Skin of body (tissue), 2 donors: ENCODE results near the gene PAIP1. TPM values are rescaled to one million over a fixed set of nuclear protein-coding genes. Genes with fewer than 3 reads are reported as not detected.
A peak's percentile ranks its signal among the peaks of the same experiment; 100 is the strongest.
"Not testable (repeated sequence)": the region's sequence is repeated elsewhere in the genome, so short reads cannot be mapped to it uniquely, and the experiment has no call there.

Source experiments
- DNase-seq: peaks from one replicate; lab custom pipeline; 2025; lab: John Stamatoyannopoulos, UW
- total RNA-seq: library from RNA; depleted of rRNA; stranded (reverse); fragments of >200 nt; gene quantifications from one replicate; pipeline ENCODE4 v1.2.3, GENCODE V29; 2014

Gene PAIP1, protein sequence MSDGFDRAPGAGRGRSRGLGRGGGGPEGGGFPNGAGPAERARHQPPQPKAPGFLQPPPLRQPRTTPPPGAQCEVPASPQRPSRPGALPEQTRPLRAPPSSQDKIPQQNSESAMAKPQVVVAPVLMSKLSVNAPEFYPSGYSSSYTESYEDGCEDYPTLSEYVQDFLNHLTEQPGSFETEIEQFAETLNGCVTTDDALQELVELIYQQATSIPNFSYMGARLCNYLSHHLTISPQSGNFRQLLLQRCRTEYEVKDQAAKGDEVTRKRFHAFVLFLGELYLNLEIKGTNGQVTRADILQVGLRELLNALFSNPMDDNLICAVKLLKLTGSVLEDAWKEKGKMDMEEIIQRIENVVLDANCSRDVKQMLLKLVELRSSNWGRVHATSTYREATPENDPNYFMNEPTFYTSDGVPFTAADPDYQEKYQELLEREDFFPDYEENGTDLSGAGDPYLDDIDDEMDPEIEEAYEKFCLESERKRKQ
- total RNA-seq, result 58.5 TPM

DNA sequence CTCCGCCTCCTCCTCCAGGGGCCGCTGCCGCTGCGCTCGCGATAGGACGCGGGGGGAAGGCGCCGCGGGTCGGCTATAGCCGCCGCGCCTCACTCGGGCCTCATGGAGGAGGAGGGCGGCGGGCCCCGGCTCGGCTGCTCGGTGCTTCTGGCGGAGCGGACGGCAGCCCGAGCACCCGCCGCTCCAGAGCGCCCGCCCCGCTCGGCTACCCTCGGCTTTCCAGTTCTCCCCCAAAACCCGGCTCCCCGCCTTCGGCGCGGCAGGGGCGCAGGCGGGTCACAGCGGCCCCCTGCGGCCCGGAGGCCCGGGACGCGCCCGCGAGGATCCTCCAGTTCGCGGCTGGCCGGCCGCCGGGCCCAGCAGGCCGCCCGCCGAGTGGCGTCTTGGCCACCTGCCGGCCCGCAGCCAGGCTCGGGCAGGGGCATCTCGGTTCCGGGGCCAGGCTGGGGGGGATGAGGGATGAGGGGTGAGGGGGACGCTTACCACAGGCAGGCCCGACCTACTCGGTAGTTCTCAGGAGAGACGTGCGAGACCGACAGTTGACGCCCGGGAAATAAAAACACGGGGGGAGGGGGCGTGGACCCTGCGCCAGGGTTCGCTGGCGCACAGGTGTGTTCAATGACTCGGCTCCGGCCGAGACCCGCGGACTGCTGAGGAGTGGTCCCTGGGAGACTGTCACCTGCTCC is at the start of gene PAIP1:
Gene PAIP1 (minus strand): TSS at position 221 of the 686 bp plus-strand sequence. CDS start 231 bp downstream, outside the sequence.
- peak; percentile 58 for DNase-seq

DNA sequence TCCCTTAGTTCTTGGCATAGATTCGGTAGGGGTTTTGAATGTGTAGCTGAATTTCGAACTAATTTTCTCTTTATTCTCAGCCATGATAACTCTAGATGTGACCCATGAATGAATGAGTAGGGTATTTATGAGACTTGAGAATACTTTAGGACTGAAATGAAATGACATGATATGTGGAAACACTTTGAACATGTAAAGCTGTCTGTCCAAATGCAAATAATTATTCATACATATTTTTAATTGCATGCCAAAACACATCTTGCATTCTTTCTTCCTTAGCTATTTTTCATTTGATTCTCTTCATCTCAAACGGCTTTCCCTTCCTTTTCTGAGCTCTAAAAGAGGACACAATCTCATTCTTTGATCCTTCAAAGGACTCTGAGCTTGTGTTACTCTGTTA is 49.5 kb upstream of the PAIP1 start:
- DNase-seq, result no peak

DNA sequence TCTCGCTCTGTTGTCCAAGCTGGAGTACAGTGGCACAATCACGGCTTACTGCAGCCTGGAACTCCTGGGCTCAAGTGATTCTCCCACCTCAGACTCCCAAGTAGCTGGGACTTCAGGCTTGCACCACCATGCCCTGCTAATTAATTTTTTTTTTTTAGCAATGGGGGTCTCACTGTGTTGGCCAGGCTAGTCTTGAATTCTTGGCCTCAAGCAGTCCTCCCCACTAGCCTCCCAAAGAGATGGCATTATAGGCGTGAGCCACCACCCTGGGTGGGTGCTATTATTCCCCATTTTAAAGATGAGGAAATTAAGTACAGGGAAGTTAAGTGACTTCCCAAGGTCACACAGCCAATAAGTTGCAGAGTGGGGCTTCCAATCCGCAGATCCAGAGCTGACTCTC is 47.8 kb upstream of the PAIP1 start:
- DNase-seq, result no peak

DNA sequence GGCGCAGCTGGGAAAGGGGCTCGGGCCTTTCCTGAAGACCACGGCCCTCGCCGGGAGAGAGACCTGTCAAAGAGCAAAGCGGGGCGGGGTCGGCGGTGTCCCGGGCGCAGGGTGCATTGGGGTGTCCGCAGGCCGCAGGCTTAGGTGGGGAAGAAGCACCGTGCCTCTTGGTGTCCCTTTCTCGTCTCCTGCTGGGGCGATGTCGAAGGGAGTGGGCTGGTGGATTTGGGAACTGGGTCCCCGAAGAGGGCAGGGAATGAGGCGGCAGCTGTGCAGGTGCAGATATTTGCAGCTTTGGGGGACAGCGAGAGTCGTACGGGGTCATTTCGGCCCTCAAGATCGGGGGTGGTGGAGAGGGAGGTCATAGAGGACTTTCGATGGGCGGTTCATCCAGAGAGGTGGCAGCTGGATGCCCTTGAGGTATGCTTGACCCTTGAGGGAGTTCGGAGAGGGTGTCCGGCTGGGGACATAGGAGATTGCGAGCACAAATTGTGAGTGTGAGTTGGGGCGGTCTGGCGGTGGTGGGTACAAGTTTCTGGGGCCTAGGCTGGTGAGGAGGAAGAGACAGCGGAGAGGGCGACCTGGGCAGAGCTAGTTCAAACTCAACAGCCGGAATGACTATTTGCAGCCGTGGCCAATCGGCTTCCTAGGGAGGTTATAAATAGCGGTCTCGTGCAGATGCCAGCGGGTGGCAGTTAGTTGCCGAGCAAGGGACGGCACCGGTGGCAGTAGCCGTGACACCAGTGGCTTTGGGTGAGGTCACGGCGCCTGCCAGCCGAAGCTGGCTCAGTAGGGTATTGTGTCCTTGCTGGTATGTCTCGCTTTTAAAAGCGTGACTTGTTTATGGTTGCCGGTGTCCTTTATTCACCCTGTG is 46.7 kb upstream of the PAIP1 start:
- DNase-seq, result no peak

DNA sequence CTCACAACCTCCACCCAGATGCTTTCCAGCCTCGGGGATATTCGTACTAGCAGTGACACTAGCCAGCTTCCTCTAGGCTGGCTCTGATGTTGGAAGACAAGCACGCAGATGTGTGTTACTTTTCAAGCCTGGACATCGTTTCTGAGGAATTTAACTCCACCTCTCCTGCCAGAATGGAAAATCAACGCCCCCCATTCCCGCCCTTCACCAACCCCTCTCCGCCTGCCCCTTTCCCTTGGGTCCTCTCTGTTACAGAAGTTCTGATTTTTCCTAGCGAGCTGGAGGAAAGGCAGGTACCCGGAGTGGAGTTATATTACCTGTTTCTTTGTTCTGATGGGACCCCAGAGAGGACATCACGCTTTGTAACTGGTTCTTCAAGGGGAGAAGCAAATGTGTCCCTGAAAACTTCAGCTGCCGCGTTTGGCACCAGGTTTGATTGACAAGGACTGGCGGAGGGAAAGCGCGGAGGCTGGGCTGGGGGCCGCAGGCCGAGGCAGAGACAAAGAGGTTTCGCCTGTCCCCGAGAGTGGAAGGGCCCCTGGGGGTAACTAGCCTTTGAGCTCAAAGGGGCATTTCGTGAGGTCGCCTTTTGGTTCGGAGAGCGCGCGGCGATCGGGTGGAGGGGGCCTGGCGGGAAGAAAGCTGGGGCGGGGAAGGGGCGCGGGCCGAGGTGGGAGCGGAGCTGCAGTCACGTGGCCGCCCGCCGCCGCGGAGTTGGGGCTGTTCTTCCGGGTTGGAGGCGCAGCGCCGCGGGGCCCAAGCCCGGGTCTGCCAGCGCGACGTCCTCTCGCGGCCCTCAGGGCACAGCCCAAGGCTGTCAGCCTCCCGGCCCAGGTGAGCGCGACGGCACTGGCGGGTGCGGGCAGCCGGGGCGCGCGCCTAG is 45.8 kb upstream of the PAIP1 start, which contains the start of gene NNT:
Gene NNT (plus strand): TSS at position 720 of the 883 bp plus-strand sequence. CDS start 6,016 bp downstream, outside the sequence.
- DNase-seq, result peak; percentile 75

DNA sequence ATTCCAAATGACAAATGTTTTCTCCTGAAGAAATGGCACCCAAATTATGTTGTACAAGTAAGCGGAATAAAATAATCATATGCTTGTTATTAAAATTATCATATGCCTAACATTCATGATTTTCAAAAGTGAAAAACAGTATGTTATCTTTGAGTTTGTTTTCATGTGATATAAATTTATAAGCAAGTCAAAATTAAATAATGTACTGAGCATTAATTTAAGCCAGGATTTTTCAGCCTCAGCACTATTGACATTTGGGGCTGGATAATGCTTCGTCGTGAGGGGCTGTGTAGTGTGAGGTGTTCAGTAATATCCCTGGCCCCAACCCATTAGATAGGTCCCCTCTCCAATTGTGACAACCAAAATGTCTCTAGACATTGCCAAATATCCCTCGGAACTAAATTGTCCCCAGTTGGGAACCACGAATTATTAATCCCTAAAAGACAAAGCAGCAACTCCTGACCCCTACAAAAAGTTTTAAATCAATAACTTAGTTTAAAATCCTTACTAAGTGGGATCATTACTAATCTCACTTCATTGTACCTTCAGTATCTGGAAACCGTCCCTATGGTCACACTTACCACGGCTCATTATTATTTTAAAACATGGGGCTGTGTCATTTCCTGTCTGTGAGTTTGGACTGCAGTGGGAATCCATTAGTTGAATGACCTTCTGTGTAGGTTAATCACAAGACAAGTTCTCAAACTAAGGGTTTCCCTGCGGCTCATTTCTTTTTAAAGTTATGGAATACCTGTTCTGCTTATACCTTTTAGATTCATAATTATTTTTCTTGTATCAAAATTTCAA is 44.8 kb upstream of the PAIP1 start:
- DNase-seq, result no peak

DNA sequence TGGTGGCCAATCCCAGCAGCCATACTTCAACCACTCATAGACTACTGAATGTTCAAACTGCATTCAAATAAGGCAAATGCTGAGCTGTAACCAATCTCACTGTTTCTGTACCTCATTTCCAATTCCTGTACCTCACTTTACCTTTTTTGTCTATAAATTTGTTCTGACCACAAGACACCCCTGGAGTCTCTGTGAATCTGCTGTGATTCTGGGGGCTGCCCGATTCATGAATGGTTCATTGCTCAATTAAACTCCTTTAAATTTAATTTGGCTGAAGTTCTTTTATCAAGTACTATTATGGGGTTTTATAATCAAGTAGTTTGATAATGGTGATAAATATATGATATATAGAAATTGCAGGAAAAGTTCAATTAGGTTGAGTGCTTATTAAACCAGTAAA is 42.0 kb upstream of the PAIP1 start:
- DNase-seq, result not testable (repeated sequence)

DNA sequence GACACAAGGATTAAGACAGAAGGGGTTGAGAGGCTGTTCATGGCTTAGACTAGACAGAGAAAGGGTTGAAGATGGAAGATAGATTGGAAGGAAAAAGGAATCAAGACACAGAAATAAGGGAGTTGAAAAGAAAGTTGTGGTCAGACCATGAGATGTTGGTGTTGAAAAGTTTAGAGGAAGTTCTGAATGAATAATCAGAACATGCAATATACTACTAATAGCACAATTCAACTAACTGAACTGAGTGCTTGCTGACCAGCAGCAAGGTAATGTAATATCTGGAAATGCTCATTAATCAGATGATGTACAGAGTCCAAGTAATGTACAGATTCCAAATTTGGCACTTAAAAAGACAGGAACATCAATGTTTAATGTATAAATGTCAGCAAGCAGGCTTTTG is 35.5 kb upstream of the PAIP1 start:
- no peak for DNase-seq

DNA sequence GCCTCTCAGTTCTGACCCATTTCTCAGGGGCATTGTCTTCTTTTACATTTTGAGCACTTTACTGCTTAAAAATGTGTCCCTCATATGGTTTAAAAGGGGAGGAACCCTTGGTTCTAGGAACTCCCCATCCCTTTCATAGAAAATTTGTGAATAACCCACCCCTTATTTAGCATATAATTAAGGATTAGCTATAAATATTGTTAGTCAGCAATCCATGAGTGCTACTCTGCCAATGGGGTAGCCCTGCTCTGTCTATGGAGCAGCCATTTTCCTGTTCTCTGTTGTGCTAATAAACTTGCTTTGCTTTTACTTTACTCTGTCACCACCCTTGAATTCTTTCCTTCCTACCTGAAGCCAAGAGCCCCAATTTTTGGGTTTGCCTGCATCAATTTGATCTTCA is 33.8 kb upstream of the PAIP1 start:
- no peak for DNase-seq

DNA sequence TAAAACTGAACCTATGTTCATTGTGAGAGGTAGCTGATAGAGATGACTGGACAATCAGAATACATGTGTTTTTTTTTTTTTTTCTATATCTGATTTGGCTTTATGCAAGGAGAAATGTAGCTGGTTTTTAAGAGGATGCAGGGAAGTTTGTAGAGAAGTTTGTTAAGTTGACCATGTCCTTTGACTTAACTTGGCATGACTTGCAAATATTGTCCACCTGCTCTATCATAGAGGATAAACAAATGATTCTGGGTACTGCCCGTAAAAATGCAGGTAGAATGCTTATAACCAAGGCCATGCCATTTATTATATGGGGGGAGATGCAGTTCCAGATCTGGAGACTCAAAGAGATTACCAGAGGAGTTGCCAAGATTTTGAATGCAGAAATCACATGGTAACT is 32.4 kb upstream of the PAIP1 start:
- DNase-seq, result no peak

DNA sequence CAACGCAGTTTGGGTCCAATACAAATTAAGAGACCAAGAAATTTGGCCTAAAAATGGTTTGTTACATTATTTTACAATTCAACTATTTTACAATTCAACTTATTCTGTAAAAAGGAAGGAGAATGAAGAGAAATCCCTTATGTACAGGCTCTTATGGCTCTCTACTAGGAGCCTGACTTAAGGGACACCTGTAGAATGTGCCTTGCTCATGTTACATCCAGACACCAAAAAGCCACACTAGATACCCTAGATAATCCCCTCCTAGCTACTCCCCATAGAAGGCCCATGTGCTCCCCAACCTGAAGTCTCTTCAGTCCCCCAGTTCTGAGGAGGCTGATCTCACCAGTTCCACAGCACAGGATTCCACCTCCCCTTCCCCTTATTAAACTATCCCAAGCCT is 32.0 kb upstream of the PAIP1 start:
- no peak for DNase-seq

DNA sequence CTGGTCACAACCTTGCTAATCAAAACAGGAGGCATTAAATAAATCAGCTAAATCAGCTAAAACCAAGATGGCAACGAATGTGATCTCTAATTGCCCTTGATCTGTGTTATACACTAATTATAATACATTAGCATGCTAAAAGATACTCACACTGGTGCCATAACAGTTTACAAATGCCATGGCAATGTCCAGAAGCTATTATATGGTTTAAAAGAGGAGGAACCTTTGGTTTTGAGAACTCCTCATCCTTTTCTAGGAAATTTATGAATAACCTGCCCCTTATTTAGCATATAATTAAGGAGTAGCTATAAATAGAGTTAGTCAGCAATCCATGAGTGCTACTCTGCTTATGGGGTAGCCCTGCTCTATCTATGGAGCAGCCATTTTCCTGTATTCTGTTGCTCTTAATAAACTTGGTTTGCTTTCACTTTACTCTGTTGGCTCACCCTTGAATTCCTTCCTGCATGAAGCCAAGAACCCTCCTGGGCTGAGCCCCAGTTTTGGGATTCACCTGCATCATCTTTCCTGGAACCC is 27.4 kb upstream of the PAIP1 start:
- DNase-seq, result no peak

DNA sequence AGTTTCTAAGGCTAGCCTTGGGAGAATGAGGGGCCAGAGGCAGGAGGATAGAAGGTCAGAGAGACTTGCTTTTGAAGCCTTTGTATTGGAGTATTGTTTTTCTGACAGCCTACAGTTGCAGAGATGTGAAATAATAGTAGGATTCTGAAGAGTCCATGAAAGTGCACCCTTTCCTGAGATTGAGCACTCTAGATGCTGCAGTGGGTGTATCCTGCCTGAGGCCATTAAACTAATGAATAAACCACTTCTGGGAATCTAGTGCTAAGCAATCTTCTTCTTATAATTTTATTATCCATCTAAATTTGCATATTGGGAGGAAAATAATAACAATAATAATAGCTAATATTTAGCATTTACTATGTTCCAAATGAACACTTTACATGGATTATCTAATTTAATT is 26.8 kb upstream of the PAIP1 start:
- no peak for DNase-seq

DNA sequence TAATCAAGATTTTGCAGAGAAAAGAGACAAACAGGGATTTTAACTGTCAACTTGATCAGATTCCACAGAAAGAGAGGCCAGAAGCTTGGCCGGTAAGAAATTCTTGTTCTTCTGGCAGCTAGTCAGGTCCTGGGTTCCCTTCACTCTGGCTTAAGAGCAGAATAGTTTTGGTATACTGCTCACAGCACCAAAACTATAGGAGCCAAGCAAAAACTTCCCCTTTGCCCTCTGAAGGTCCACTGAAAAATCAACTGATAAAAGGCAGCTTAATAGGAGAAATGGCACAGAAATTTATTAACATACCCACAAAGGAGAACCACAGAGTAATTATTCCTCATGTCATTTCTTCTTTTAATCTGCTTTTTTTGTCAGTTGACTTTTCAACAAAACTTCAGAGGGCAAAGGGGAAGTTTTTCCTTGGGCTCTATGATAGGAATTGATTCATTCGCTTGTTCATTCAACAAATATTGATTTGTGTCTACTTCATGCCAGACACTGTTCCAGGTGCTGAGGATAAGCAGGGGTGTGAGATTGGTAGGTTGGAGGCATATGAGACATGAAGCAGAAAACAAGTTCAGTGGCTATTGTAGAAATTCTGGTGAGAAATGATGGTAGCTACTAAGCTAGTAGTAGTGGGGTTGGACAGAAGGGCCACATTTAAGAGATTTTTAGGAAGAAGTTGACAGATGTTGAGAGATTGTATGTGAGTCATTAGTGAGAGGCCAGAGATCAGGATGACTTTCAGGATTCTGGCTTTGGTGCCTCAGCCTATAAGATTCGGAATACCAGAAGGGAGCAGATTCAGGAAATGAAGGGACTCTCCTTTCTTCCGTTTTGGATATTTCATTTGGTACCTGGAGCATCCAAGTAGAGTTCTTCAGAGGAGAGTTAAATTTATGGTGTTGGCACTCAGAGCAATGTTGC is 25.5 kb upstream of the PAIP1 start:
- DNase-seq, result no peak

DNA sequence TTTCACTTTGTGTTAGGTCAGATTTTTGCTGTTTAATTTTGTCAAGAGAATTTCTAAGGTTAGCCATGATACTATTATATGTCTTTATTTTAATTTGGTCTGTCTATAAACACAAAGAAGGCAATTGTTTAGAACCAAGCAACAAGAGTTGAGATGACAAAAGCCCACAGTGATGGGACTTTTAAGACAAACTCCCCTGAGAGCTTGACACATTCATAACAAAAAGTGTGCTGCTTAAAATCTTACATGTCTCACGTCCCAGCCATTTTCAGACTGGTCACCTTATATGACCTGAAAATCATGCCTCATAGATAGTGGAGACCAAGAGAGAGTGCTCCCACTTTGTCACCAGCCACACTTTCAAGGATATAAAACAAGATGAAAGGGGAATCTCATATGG is 24.5 kb upstream of the PAIP1 start:
- DNase-seq, result no peak

DNA sequence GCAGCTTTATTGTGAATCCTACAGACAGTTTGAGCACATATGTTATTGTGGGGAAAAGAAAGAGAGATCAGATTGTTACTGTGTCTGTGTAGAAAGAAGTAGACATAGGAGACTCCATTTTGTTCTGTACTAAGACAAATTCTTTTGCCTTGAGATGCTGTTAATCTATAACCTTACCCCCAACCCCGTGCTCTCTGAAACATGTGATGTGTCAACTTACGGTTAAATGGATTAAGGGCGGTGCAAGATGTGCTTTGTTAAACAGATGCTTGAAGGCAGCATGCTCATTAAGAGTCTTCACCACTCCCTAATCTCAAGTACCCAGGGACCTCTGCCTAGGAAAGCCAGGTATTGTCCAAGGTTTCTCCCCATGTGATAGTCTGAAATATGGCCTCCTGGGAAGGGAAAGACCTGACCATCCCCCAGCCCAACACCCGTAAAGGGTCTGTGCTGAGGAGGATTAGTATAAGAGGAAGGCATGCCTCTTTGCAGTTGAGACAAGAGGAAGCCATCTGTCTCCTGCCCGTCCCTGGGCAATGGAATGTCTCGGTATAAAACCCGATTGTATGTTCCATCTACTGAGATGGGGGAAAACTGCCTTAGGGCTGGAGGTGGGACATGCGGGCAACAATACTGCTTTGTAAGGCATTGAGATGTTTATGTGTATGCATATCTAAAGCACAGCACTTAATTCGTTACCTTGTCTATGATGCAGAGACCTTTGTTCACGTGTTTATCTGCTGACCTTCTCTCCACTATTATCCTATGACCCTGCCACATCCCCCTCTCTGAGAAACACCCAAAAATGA is 23.7 kb upstream of the PAIP1 start:
- not testable (repeated sequence) for DNase-seq

DNA sequence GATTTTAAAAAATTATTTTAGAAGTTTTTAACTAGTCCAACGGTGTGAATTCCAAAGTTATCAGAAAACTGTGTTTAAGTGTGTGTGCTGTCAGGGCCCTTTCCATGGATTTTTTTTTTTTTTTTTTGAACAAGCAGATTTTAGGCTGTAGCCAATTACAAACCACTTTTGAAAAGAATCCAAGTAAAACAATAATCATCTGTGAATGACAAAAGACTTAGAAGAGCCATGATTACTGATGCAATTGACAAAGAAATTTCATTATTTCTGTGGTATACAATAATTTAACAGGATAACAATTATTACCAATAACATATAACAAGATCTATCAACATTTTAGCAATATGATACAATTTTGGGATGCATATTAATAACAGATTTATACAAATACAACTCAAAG is 16.2 kb upstream of the PAIP1 start:
- no peak for DNase-seq

DNA sequence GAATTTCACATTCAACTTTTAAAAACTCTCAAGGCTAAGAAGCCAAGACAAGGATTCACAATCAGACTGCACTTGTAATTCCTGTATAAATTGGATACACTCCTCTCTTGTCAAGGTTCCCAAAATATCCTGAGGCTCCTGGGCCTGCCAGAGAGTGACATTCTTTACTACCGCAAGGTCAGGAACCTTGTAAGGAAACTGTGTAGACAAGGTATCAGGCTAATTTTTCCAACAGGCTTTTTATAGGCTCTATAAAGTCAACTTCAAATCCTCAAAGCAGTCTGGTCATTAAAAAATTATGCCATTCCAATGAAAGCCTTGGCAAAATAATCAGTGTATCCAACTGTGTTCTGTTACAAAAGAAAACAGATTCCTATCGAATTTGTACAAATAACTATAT is 15.5 kb upstream of the PAIP1 start:
- no peak for DNase-seq
